Panc1 (cell line): ENCODE measurements around the gene DOCK3.

ENCODE experiments used
- CTCF ChIP-seq: fragments of 450-650 bp; IDR thresholded peaks from 2 replicates; pipeline ENCODE4 v1.5.1; 2017; ENCODE audit warnings: mild to moderate bottlenecking
- POLR2AphosphoS5 ChIP-seq: IDR thresholded peaks from 2 replicates; pipeline ENCODE4 v1.6.1; 2012; ENCODE audit warnings: mild to moderate bottlenecking, low read depth, low read length, moderate library complexity
- REST ChIP-seq, 2 experiments: IDR thresholded peaks; 2 replicates each; pipeline ENCODE4 v1.6.1; 2011 to 2012; ENCODE audit warnings: low read depth in 2 of 2, control low read depth in 1 of 2, low read length in 1 of 2, mild to moderate bottlenecking in 1 of 2, moderate library complexity in 1 of 2; ENCODE audit not compliant: insufficient read depth in 1 of 2
- SIN3A ChIP-seq: IDR thresholded peaks from 2 replicates; pipeline ENCODE4 v1.6.1; 2012; ENCODE audit warnings: low read depth, mild to moderate bottlenecking, low read length, moderate library complexity, borderline replicate concordance; ENCODE audit not compliant: insufficient read depth
- TCF7L2 ChIP-seq: IDR thresholded peaks from 2 replicates; pipeline ENCODE4 v1.6.1; 2011; ENCODE audit warnings: mild to moderate bottlenecking, low read depth, low read length, inconsistent platforms

DNA sequence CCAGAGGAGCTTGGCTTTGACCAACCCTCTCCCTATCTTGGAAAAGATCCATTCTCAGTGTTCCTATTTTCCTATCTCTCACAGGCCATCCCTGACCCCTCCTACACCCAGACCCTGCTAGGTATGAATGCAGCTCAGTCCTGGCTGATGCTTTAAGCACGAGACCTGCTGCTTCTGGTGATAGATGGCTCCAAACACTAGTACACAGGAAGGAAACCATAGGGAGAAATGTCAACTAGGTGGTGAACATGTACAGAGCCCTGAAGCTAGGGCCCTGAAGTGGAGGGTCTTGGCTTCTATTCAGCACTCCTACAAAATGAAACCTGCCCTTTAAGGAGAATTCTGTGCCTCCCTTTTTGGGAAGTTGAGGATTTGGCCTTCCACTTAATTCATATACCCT, 662.9 kb downstream of the DOCK3 start:
- TF ChIP-seq CTCF (no peak), REST (IDR thresholded peaks at IDR 0.05; ENCODE audit: insufficient read depth in 1 of 2, low read depth in 2 of 2, low read length in 1 of 2) (no peak), SIN3A (no peak), TCF7L2 (no peak), POLR2AphosphoS5 (no peak)
